RKO (cell line): ENCODE data around the gene BARHL1.

ENCODE experiments used
- DNase-seq: peaks from one replicate; pipeline ENCODE4 v3.0.0-alpha.2; 2016; ENCODE audit warnings: low spot score

BARHL1 gene

DNA sequence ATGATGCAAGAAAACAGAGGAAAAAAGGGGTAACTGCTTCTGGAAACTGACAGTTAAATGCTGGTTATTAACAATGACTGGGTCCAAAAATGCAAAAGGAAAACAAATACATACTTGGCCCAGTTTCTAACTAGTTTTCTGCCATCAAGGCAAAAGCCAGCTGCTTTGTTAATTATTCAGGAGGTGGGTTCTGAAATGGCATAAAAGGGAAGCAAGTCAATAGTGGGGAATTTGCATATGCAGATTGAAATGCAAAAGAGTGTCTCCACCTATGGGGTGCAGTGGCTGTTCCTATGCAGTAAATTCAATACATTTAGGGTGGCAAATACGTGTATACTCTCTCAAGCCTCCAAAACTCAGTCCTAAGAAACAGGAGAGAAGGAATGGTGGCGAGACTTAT is 33.4 kb downstream of the BARHL1 start:
- no peak for DNase-seq

DNA sequence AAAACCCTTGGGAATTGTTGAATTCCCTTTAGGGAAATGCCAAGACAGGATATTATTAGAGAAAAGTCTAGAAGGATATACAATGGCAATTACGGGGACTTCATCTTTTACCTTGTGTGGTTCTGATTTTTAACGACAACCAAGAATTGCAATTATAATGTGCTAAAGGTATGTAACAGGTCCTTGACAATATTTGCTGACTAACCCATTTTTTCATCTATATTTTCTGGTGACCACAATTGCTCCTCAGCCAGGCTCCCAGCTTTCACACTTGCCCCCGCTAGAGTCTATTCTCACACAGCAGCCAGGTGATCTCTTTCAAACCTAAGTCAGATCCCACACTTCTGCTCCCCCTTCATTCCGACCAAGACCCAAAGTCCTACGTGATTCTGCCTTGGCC is 34.3 kb downstream of the BARHL1 start:
- no peak for DNase-seq

DNA sequence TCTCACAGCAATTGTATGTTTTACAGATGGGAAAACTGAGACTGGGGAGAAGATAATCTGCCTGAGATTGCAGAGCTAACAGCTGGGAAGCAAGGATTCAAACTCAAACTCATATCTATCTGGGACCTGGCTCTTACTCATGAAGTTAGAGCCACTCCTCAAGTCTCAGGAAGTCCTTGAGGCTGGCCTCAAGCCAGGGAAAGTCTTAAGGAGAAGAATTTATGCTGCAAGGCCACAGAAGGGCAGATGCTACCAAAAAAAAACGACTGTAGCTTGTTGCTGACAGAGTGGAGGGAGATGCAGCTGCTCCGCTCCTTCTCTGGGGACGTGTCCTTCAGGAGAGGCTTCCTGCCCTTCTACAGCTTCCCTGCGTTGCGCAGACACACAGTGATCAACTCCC is 39.8 kb downstream of the BARHL1 start:
- peak; percentile 24 for DNase-seq

DNA sequence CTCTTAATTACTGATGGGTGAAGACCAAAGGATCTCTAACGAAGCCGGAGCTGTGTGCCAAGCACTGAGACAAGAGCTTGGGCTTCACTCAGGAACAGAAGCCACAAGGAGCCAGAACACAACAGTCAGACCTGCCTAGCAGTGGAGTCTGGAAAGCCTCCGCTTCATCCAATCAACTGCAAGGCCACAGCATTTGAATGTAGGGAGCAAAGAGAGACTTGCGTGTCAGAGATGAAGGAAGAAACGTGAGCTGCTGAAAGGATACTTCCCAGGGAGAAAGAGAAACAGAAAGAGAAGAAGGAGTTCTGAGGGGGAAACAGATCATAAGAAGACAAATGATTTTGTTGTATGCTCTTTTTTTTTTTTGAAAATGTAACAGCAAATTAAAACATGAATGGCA is 43.9 kb downstream of the BARHL1 start:
- no peak for DNase-seq

DNA sequence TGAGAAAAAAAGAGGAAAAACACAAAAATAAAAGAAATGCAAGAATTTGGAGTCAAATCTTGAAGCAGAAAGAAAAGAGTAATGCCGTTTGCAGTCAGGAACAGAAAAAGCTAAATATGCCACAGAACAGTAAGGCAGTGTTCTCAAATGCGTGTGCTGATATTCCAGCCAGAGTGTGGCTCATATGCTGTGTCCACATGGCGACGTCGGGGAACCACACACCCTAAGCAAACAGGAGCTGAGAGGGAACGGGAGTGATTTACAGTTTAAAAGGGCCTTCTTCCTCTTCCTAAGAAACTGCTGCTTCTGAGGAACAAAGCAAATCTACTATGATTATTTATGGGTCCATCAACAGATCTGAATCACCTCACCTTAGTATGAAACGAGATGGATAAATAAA is 44.7 kb downstream of the BARHL1 start:
- DNase-seq: no peak

DNA sequence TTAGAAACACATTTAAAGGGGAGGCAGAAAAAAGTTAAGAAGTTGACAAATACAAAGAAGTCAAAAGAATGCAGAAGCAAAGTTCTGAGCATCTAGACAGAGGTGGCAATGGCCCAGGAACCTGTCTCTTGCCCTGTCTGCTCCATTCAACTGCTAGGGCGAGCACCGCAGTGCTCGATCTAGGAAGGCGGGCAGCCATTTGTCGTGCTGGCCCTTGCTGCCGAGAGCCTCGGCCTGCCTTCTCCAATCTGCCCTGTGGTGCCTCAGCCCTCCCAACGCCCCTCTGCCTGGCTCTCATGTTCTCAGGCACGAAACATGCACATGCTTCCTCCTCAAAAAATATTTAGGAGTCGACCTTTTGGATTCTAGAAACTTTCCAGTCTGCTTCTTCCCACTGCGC is 45.2 kb downstream of the BARHL1 start:
- DNase-seq: no peak

DNA sequence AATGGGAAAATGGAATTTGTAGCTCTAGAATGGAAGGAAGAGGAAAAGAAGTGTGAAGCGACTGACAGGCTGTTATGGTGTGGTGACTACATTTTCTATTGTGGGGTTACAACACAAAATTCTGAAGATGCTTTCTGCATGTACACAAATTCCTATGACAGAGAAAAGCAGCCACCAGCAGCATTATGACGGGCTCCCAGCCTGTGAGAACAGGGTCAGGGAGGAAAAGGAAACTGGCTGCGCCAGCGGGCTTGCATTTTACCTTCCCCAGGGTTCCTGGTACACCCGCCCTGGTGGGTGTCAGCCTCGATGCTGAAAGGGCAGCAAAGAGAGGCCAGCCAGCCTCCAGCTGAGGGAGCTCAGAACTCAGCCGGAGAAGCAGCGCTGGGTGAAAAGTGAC is 46.3 kb downstream of the BARHL1 start:
- no peak for DNase-seq

DNA sequence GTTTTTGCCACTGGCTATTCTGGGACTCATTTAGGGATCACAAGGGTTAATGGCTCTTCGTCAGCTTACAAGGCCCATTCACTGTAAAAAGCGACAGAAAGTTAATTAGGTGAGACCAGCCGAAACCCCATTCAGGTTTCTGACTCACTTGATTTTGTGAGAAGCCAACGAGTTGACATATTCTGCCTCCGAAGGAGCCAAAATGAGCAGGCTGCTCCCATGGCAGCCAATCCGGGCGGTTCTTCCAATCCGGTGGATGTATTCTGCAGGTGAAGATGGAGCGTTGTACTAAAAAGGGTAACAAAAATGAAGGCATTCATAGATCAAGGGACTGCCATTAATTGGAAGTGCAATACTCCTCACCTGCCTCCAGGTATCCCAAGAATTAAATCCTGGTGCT is 47.7 kb downstream of the BARHL1 start:
- DNase-seq: no peak

DNA sequence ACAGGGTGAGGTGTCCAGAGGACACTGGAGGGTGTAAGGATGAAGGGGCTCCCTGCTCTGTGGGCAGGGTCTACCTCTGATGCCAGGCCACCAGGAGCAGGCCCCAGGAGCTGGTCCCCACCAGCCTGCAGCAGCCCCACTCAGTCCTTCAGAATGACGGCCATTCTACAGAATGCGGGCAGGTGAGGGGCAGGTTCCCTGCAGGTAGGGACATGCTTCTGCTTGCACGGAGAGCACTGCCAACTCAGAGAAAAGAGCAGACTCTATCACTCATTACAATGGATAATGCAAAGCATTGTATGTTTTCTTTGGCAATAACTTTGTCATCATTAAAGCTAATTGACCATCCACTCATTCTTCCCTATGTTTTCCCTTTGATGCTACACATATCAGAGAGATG is 48.4 kb downstream of the BARHL1 start:
- DNase-seq: no peak

DNA sequence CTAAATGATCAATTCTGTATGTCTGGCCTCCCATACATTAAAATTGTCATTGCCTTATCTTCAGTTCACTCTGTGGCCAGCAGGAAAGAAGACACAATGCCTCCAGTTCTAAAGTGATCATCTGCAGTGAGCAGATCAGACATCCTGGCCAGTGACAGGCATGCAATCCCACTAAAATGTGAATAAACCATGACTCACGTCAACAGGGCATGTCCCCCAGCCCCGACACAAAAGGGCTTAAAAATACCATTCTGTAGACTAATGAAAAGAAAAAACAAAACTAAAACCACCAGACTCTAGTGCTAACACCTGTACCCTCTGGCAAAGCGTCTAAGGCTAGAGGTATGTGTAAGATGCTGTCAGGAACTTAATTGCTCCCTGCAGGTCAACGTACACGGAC is 48.9 kb downstream of the BARHL1 start:
- DNase-seq: peak; percentile 40

DNA sequence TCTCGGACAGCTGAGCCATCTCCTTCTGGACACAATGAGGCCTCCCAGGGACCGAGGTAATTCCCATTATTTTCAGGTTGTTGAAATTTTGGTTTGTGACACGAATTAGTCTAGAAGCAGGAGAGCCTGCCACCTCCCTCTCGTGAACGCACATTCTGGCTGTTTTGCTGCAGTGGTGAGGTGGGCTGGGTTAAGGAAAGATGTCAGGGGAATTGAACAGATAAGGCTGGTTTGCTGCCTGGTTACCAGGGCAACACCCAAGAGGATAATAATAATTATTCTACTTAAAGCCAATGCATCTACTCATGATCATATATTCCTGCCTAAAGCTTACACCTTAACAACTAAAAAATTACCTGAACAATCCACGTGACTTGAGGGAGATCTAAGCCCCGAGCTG is 49.3 kb downstream of the BARHL1 start:
- no peak for DNase-seq

DNA sequence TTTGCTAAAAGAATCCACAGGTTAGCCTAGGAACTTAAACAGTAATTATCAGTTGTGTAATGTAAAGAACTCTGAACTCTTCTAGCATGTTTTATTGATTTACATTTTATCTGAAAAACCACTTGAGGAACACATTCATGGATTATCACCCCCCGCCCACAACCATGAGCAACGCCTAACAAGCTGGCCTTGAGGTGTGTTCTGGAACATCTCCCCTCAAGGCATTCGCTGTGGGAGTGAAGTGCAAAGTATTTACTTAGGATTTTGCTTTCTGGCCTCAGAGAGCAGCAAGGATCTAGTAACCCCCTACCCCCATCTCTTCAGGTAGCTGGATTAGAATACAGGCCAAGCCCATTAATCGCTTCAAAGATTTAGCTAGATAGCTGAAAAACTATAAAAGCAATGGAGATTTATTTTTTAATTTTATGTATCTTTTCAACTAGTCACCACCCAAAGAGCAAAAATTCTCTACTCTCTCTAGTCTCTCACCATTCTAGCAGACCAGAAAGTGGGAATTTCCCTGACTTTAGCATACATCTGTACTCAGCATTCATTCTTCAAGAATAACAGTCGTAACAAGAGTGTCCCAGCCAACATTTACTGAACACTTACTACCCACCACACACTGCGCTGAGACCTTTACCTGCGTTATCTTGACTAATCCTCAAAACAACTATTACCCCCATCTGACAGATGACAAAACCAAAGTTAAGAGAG is 50.2 kb downstream of the BARHL1 start:
- no peak for DNase-seq

DNA sequence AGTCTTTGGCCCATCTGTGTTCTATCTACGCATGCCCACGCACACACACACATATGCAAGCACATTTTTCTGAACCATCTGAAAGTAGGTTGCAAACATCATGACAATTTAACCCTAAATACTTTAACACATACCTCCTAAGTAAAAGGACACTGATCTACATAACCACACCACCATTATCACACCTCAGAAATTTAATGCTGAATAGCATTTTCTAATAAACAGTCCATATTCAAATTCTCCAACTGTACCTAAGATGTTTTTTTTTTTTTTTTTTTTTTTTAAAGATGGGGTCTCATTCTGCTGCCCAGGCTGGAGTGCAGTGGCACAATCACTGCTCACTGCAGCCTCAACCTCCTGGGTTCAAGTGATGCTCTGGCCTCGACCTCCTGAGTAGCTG is 51.9 kb downstream of the BARHL1 start:
- no peak for DNase-seq

DNA sequence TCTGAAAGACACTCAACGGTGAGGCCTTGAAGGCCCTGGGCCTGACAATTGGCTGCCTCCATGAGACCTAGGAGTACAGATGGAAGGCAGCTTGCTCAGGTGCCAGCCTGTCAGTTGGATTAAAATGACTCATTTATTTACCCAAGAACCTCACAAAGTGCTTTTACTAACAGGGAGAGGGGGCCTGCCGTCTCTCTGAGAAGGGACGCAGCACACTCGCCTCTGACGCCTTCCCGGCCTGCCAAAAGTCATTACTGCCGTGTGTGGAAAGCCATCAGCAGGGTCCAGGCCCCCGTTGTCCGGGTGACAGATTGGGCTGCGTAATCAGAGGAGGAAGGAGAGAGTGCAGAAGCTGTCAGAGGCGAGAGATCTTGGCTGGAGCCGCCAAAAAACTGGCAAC is 54.9 kb downstream of the BARHL1 start:
- DNase-seq: no peak

DNA sequence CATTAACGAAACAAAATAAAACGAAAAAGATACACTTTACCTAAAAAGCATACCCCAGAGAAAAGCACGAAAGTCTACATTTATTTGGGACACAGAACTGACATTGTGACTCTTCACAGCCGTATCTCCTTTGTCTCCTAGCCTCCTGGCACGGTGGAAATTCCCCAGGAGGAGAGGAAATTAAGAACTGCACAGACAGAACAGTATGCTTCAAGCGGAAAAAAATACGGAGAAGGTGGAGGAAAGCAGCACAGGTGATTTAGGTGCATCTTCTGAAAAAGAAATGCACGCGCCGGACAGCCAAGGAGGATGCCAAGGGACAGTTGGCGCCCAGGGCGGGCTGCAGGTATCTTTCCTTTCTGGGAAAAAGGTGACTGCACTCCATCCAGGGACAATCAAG is 55.4 kb downstream of the BARHL1 start:
- no peak for DNase-seq

DNA sequence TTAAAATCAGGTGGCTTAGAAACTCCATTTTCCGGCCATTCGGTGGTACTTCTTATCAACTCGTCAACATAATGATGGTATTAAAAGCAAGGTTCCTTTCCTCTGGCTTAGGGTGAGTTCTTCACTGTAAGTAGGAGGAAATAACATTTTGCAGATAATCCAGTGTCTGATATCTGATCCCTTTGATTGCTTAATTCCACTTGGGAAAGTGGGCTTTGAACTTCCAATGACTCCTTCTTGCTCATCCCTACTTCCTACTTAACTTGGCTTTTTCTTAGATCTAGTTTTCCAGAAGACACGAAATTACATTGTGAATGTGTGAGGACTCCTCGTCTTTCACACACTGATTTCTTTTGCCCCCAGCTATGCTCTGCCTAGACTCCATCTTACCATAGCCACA is 55.8 kb downstream of the BARHL1 start:
- DNase-seq: no peak

DNA sequence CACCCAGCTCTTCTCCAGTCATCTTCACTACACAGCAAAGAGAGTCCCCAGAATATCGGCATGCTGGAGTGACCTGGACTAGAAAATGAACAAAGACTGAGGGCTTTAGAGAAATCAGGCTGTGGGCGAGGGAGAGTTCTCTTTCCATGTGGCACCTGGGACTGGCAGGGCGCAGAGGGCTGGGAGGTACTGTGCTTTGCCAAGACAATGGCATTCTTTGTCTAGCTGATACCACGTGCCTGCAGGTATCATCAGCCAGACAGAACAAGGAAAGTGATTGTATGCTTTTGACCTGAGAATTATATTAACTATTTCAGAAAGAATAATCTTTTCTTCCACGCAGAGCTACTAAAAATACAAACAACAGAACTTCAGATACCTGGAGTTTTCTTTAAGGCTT is 56.9 kb downstream of the BARHL1 start:
- no peak for DNase-seq
